IMR-90 (cell line): ENCODE data around the gene CHRM4. TPM values are rescaled to one million over a fixed set of nuclear protein-coding genes. Genes with fewer than 3 reads are reported as not detected.

Source experiments
- ATAC-seq: fragments of 200-7000 bp; cut with Tn5 transposase; 2 replicates; pipeline ENCODE4 v1.9.1; 2020; ENCODE audit warnings: low read depth, mild to moderate bottlenecking, moderate library complexity
- Bru-seq: library from RNA; stranded (reverse); fragments of 400-500 nt; gene quantifications from one replicate; lab custom pipeline; 2021; lab: Mats Ljungman, UMichigan
- BruChase-seq, 2 experiments: library from RNA; stranded (reverse); fragments of 400-500 nt; gene quantifications; one replicate each; lab custom pipeline; 2021; lab: Mats Ljungman, UMichigan
- BruUV-seq: library from RNA; stranded (reverse); fragments of 400-500 nt; replicated peaks from 2 replicates; lab custom pipeline; 2021; lab: Mats Ljungman, UMichigan
- CTCF ChIA-PET: fragments of 300-600 bp; formaldehyde crosslinking; extraction: SDS; loops from one replicate; lab custom pipeline; 2021; ENCODE audit warnings: antibody characterized with exemption; lab: Yijun Ruan, JAX
- POLR2A ChIA-PET: fragments of 300-600 bp; sonication (Branson Sonifier 250); formaldehyde crosslinking; loops from one replicate; lab custom pipeline; 2022; ENCODE audit warnings: antibody characterized with exemption; ENCODE audit not compliant: unreplicated experiment; lab: Charles Lee
- DNase-seq: peaks from one replicate; pipeline ENCODE4 v3.0.0; 2013
- H2AFZ ChIP-seq: replicated peaks from 2 replicates; pipeline ENCODE3; 2013; ENCODE audit warnings: low read length, mild to moderate bottlenecking; ENCODE audit not compliant: poor library complexity
- H2AK5ac ChIP-seq: 2 replicates; pipeline ENCODE4 v1.6.1; 2013; ENCODE audit warnings: low read depth, low read length, inconsistent platforms
- H2AK9ac ChIP-seq: replicated peaks from 2 replicates; pipeline ENCODE3; 2013; ENCODE audit warnings: mild to moderate bottlenecking, low read depth, low read length, moderate library complexity; ENCODE audit not compliant: poor library complexity
- H2BK120ac ChIP-seq: 2 replicates; pipeline ENCODE4 v1.6.1; 2013; ENCODE audit warnings: low read depth, low read length, inconsistent platforms
- H2BK15ac ChIP-seq: 3 replicates; pipeline ENCODE4 v1.6.1; 2013; ENCODE audit warnings: low read depth, low read length, inconsistent platforms
- H2BK20ac ChIP-seq: 2 replicates; pipeline ENCODE4 v1.6.1; 2013; ENCODE audit warnings: low read depth, mild to moderate bottlenecking, inconsistent platforms, low read length, moderate library complexity
- H2BK5ac ChIP-seq: 2 replicates; pipeline ENCODE4 v1.6.1; 2013; ENCODE audit warnings: mild to moderate bottlenecking, low read depth, low read length, inconsistent platforms; ENCODE audit not compliant: poor library complexity, severe bottlenecking
- H3K14ac ChIP-seq: replicated peaks from 2 replicates; pipeline ENCODE4 v1.6.1; 2013; ENCODE audit warnings: low read depth, low read length, inconsistent platforms
- H3K18ac ChIP-seq: 2 replicates; pipeline ENCODE4 v1.6.1; 2013; ENCODE audit warnings: low read depth, low read length, control low read depth
- H3K23ac ChIP-seq: 2 replicates; pipeline ENCODE4 v1.6.1; 2013; ENCODE audit warnings: low read depth, low read length, inconsistent platforms
- H3K27ac ChIP-seq: 2 replicates; pipeline ENCODE4 v1.5.1; 2013; ENCODE audit warnings: mild to moderate bottlenecking, control low read depth, low read length; ENCODE audit not compliant: insufficient read depth
- H3K27me3 ChIP-seq: 2 replicates; pipeline ENCODE4 v1.6.1; 2013; ENCODE audit warnings: low read length; ENCODE audit not compliant: control insufficient read depth, insufficient read depth
- H3K36me3 ChIP-seq: 2 replicates; pipeline ENCODE4 v1.6.1; 2013; ENCODE audit warnings: low read length, mixed read lengths; ENCODE audit not compliant: control insufficient read depth, insufficient read depth
- H3K4ac ChIP-seq: 2 replicates; pipeline ENCODE4 v1.6.1; 2013; ENCODE audit warnings: low read depth, low read length, inconsistent platforms
- H3K4me1 ChIP-seq: 2 replicates; pipeline ENCODE4 v1.6.1; 2013; ENCODE audit warnings: low read length, mixed read lengths; ENCODE audit not compliant: control insufficient read depth, insufficient read depth
- H3K4me2 ChIP-seq: 2 replicates; pipeline ENCODE4 v1.6.1; 2013; ENCODE audit warnings: low read depth, mild to moderate bottlenecking, control low read depth, low read length, moderate library complexity
- H3K4me3 ChIP-seq: 2 replicates; pipeline ENCODE4 v1.5.1; 2013; ENCODE audit warnings: low read depth, mild to moderate bottlenecking, control low read depth, low read length, moderate library complexity; ENCODE audit not compliant: insufficient read depth
- H3K56ac ChIP-seq: 2 replicates; pipeline ENCODE4 v1.6.1; 2013; ENCODE audit warnings: low read length, inconsistent platforms; ENCODE audit not compliant: insufficient read depth; ENCODE audit errors: extremely low read depth
- H3K79me1 ChIP-seq, 2 experiments: 2 replicates each; pipeline ENCODE4 v1.6.1; 2013; ENCODE audit warnings: low read length in 2 of 2, inconsistent platforms in 1 of 2, low read depth in 1 of 2
- H3K9ac ChIP-seq: 2 replicates; pipeline ENCODE4 v1.6.1; 2013; ENCODE audit warnings: low read depth, low read length, control low read depth
- H3K9me1 ChIP-seq: 2 replicates; pipeline ENCODE4 v1.6.1; 2013; ENCODE audit warnings: low read length, inconsistent platforms; ENCODE audit not compliant: insufficient read depth
- H3K9me3 ChIP-seq: 2 replicates; pipeline ENCODE4 v1.6.1; 2013; ENCODE audit warnings: low read length; ENCODE audit not compliant: control insufficient read depth, insufficient read depth
- H4K20me1 ChIP-seq: 2 replicates; pipeline ENCODE4 v1.6.1; 2013; ENCODE audit warnings: low read length, inconsistent platforms; ENCODE audit not compliant: insufficient read depth
- H4K5ac ChIP-seq: 2 replicates; pipeline ENCODE4 v1.6.1; 2013; ENCODE audit warnings: mild to moderate bottlenecking, low read depth, low read length, control low read depth
- H4K8ac ChIP-seq, 2 experiments: 2 replicates each; pipeline ENCODE4 v1.6.1; 2013; ENCODE audit warnings: low read depth in 2 of 2, low read length in 2 of 2, control low read depth in 1 of 2, inconsistent platforms in 1 of 2
- H4K91ac ChIP-seq: 2 replicates; pipeline ENCODE4 v1.6.1; 2013; ENCODE audit warnings: low read depth, low read length, inconsistent platforms; ENCODE audit not compliant: insufficient read depth
- CEBPB ChIP-seq: IDR thresholded peaks from 2 replicates; pipeline ENCODE4 v1.6.1; 2012; ENCODE audit warnings: low read depth, low read length, improper control_type of control experiment
- CHD1 ChIP-seq: IDR thresholded peaks from 2 replicates; pipeline ENCODE4 v1.6.1; 2012; ENCODE audit warnings: low read depth, low read length, improper control_type of control experiment
- CTCF ChIP-seq: conservative IDR thresholded peaks from 2 replicates; pipeline ENCODE4 v1.5.1; 2012; ENCODE audit warnings: mild to moderate bottlenecking, low read depth, low read length, improper control_type of control experiment
- ELK1 ChIP-seq: fragments of 150-350 bp; IDR thresholded peaks from 2 replicates; pipeline ENCODE4 v1.6.1; 2016; ENCODE audit warnings: low read depth, mild to moderate bottlenecking, low read length, moderate library complexity, borderline replicate concordance
- FOS ChIP-seq: fragments of 150-350 bp; IDR thresholded peaks from 2 replicates; pipeline ENCODE4 v1.6.1; 2016; ENCODE audit warnings: low read depth, low read length
- MAFK ChIP-seq: IDR thresholded peaks from 2 replicates; pipeline ENCODE4 v1.6.1; 2012; ENCODE audit warnings: low read depth, low read length, improper control_type of control experiment
- MAZ ChIP-seq: IDR thresholded peaks from 2 replicates; pipeline ENCODE4 v1.6.1; 2012; ENCODE audit warnings: low read depth, mild to moderate bottlenecking, low read length, improper control_type of control experiment, moderate library complexity, borderline replicate concordance
- MXI1 ChIP-seq: IDR thresholded peaks from 2 replicates; pipeline ENCODE4 v1.6.1; 2012; ENCODE audit warnings: low read depth, mild to moderate bottlenecking, low read length, moderate library complexity, borderline replicate concordance
- POLR2A ChIP-seq: IDR thresholded peaks from 2 replicates; pipeline ENCODE4 v1.6.1; 2012; ENCODE audit warnings: mild to moderate bottlenecking, low read depth, low read length
- RAD21 ChIP-seq: IDR thresholded peaks from 2 replicates; pipeline ENCODE4 v1.6.1; 2012; ENCODE audit warnings: low read length, improper control_type of control experiment
- SMC3 ChIP-seq: fragments of 150-350 bp; IDR thresholded peaks from 2 replicates; pipeline ENCODE4 v1.6.1; 2016; ENCODE audit warnings: low read depth, mild to moderate bottlenecking, antibody characterized with exemption, low read length, moderate library complexity
- USF2 ChIP-seq: fragments of 150-350 bp; IDR thresholded peaks from 2 replicates; pipeline ENCODE4 v1.6.1; 2017; ENCODE audit warnings: mild to moderate bottlenecking, antibody characterized with exemption, low read length, low read depth
- WGBS, 2 experiments: methylation state at CpG; one replicate each; pipeline versions ENCODE4 v1.1.5 to v1.1.7; 2013; ENCODE audit warnings: missing lambda C conversion rate in 2 of 2; ENCODE audit not compliant: insufficient read length in 1 of 2; ENCODE audit errors: extremely low coverage in 2 of 2; 5-methylcytosine and 5-hydroxymethylcytosine counted together
- dilution Hi-C: fragments of 300-500 bp; cut with HindIII; formaldehyde crosslinking; loops from one replicate; pipeline ENCODE4 v1.14.3; 2018; ENCODE audit warnings: low sequenced_read_pairs; ENCODE audit not compliant: unreplicated experiment
- in situ Hi-C: fragments of 300-500 bp; cut with MboI; formaldehyde crosslinking; loops from 3 replicates; pipeline ENCODE4 v1.14.3; 2019; ENCODE audit warnings: low sequenced_read_pairs, inconsistent platforms, mixed read lengths
- intact Hi-C: fragments of 100-400 bp; cut with micrococcal nuclease; formaldehyde crosslinking; loops from 2 replicates; pipeline ENCODE4 v1.10.0; 2022
- long read RNA-seq: library from polyadenylated mRNA; unstranded; transcript quantifications from one replicate; pipeline ENCODE4 v2.0.0, GENCODE V29; 2021; ENCODE audit not compliant: unreplicated experiment
- polyA plus RNA-seq, 3 experiments: library from polyadenylated mRNA; depleted of rRNA; stranded (reverse); fragments of >200 nt; gene quantifications; 2 replicates each; pipeline ENCODE4 v1.2.3, GENCODE V29; 2012; ENCODE audit warnings: low replicate concordance in 1 of 3
- total RNA-seq: library from RNA; depleted of rRNA; stranded (reverse); fragments of >200 nt; gene quantifications from 2 replicates; pipeline ENCODE4 v1.2.3, GENCODE V29; 2012; rRNA removed

The CHRM4 gene
- total RNA-seq (0.18 and 0.28 TPM in 2 replicates), polyA plus RNA-seq (2012; rRNA removed) (0.09 and 0.19 TPM in 2 replicates), Bru-seq, nascent RNA (not detected), BruChase-seq, experiment 1, labeled RNA remaining after a 6-hour chase (percentile 19 among the genes with signal in this experiment), BruChase-seq, experiment 2, labeled RNA remaining after a 2-hour chase (percentile 26 among the genes with signal in this experiment)
- polyA plus RNA-seq (2012; cell fraction: cytosol; rRNA removed) = 0.16 and 0.19 TPM in 2 replicates
- polyA plus RNA-seq (2012; cell fraction: nucleus; rRNA removed; ENCODE audit: low replicate concordance) = 0.49 and 1.0 TPM in 2 replicates
- long read RNA-seq = 0 reads

DNA sequence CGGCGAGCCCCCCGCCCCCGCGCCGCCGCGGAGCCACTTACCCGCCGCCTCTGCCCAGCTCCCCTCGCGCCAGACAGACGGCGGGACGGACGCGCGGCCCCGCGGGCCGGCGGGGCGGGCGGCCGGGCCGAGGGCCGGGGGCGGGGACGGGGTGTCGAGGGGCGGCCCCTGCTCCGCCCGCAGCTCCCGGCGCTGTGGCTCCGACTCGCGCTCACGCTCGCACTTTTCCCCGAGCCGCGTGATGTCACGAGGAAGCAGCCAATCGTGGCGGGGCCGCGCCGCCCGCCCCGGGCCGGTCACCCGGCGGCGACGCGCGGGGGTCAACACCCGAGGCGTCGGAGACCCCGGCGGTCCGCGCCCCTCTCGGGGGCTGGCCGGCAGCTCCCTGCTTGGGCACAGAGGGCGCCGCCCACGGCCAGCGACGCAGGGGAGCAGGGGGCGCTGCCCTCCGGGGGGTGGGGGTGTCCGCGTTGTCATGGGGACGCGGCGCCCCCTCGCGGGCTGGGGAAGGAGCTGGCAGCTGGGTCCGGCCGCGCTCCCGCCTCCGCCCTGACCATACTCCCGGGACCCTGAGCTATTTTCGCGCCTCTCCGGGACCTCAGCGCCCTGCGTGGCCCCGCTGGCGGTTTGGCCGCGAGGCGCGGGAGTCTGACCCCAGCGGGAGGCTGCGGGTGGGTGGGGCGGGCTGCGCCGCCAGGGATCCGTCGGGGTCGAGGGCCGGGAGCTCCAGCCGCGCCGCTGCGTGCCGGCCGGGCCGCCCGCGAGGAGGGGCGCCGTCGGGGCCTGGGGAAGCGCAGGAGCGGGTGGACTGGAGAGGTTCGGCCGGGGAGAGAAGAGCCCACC is at the start of gene CHRM4:
Gene CHRM4 (minus strand): TSS at position 199 of the 843 bp plus-strand sequence. CDS start 5,219 bp downstream, outside the sequence.
- H2AK9ac ChIP-seq = peak within 1 kb of the TSS; percentile 58
- ATAC-seq = peak; percentile 59
- no peak within 1 kb of the TSS for H4K91ac ChIP-seq
- H3K4ac ChIP-seq = no peak within 1 kb of the TSS
- H2AFZ ChIP-seq = peak within 1 kb of the TSS; percentile 92
- H2BK5ac ChIP-seq = no peak within 1 kb of the TSS
- CTCF ChIA-PET = interaction anchor here (0.5 to 1.5 kb wide), 9 partner anchors 9 to 169 kb away, joined by 3 to 7 read pairs (median 4); no protein-coding TSS in a partner anchor
- H2AK5ac ChIP-seq = no peak within 1 kb of the TSS
- no peak within 1 kb of the TSS for H4K5ac ChIP-seq
- no peak within 1 kb of the TSS for H3K56ac ChIP-seq
- peaks cover 5% of the 10 kb centered on the region; the same call in 1 of the 2 replicates for H3K9me1 ChIP-seq
- H3K36me3 ChIP-seq = peaks cover 3% of the 10 kb centered on the region; the same call in 1 of the 2 replicates
- intact Hi-C loops = no loop called here
- H3K18ac ChIP-seq = no peak within 1 kb of the TSS
- no peak within 1 kb of the TSS for H3K9ac ChIP-seq
- BruUV-seq = no TSS peak
- H3K9me3 ChIP-seq = no peaks in the 10 kb centered on the region
- dilution Hi-C loops = no loop called here
- H3K23ac ChIP-seq = no peak within 1 kb of the TSS
- in situ Hi-C loops = no loop called here
- no peak within 1 kb of the TSS for H4K8ac ChIP-seq
- H2BK20ac ChIP-seq = no peak within 1 kb of the TSS
- peaks cover 33% of the 10 kb centered on the region for H3K27me3 ChIP-seq
- WGBS, 2 experiments = 0% methylated on average over 65 of the region's 123 CpGs; no CpG with 5 or more reads in 1 of the 2 experiments
- POLR2A ChIA-PET = interaction anchor here (0.6 to 0.7 kb wide), 2 partner anchors 32 to 170 kb away, joined by 3 to 5 read pairs; no protein-coding TSS in a partner anchor
- H3K4me2 ChIP-seq = peak within 1 kb of the TSS; percentile 80
- H3K79me1 ChIP-seq = no peaks in the 10 kb centered on the region
- H3K4me3 ChIP-seq = peak within 1 kb of the TSS; percentile 48
- peaks cover 8% of the 10 kb centered on the region; the same call in 1 of the 2 replicates for H3K4me1 ChIP-seq
- no peak within 1 kb of the TSS for H3K27ac ChIP-seq
- H4K20me1 ChIP-seq = peaks cover 24% of the 10 kb centered on the region
- no peak within 1 kb of the TSS for H2BK120ac ChIP-seq
- DNase-seq = peak; percentile 45
- H2BK15ac ChIP-seq = no peak within 1 kb of the TSS
- no peak within 1 kb of the TSS for H3K14ac ChIP-seq
- TF ChIP-seq USF2 (no peak), CTCF (peak; percentile 55), RAD21 (peak; percentile 32; the same call in 1 of the 2 replicates), SMC3 (no peak), FOS (no peak), MAFK (no peak), MAZ (peak; percentile 23; the same call in 1 of the 2 replicates), POLR2A (no peak), CHD1 (no peak), ELK1 (no peak), MXI1 (no peak), CEBPB (no peak)
